HEK293 (cell line): ENCODE results near the gene TCEA3.

Experiments used
- CTCF ChIA-PET: fragments of 350-600 bp; formaldehyde crosslinking; extraction: SDS; loops from one replicate; lab custom pipeline; 2021; ENCODE audit warnings: antibody characterized with exemption; lab: Yijun Ruan, JAX
- POLR2A ChIA-PET: fragments of 300-600 bp; formaldehyde crosslinking; extraction: SDS; loops from one replicate; lab custom pipeline; 2020; ENCODE audit warnings: antibody characterized with exemption, inconsistent platforms; lab: Yijun Ruan, JAX
- H3K27ac ChIP-seq: fragments of 200-500 bp; sonication (Bioruptor generic); 2 replicates; pipeline ENCODE4 v1.5.1; 2014; ENCODE audit warnings: low read depth, low read length, control low read depth, inconsistent platforms; ENCODE audit errors: extremely low read depth
- H3K36me3 ChIP-seq, 2 experiments: fragments of 200-500 bp in 1 of 2; sonication (Bioruptor generic) in 1 of 2; 1 replicate in 1 of 2; 2 replicates in 1 of 2; pipeline ENCODE4 v1.5.1; 2014 to 2017; ENCODE audit warnings: inconsistent platforms in 2 of 2, low read length in 2 of 2; ENCODE audit not compliant: control insufficient read depth in 2 of 2, insufficient read depth in 1 of 2
- H3K4me1 ChIP-seq: fragments of 200-500 bp; sonication (Bioruptor generic); 2 replicates; pipeline ENCODE4 v1.5.1; 2014; ENCODE audit warnings: mild to moderate bottlenecking, low read length, inconsistent platforms; ENCODE audit not compliant: control insufficient read depth, insufficient read depth
- H3K4me3 ChIP-seq: 2 replicates; pipeline ENCODE4 v1.5.1; 2011; ENCODE audit warnings: low read depth, mild to moderate bottlenecking, control low read depth, low read length, moderate library complexity
- H3K9me3 ChIP-seq: fragments of 200-500 bp; sonication (Bioruptor generic); 2 replicates; pipeline ENCODE4 v1.5.1; 2014; ENCODE audit warnings: low read depth, low read length, inconsistent platforms; ENCODE audit not compliant: control insufficient read depth, insufficient read depth
- IKZF3 ChIP-seq: fragments of 450-650 bp; IDR thresholded peaks from 2 replicates; pipeline ENCODE4 v1.5.0; 2018; ENCODE audit warnings: missing biosample characterization, mild to moderate bottlenecking, missing genetic modification characterization, moderate library complexity
- KLF9 ChIP-seq: fragments of 450-650 bp; formaldehyde crosslinking; IDR thresholded peaks from 2 replicates; pipeline ENCODE4 v1.5.1; 2016; ENCODE audit warnings: missing biosample characterization, missing genetic modification characterization, low read depth
- ZFP3 ChIP-seq: fragments of 450-650 bp; formaldehyde crosslinking; IDR thresholded peaks from 2 replicates; pipeline ENCODE4 v1.5.1; 2016; ENCODE audit warnings: low read depth, missing biosample characterization, missing genetic modification characterization
- ZNF148 ChIP-seq: fragments of 450-650 bp; formaldehyde crosslinking; IDR thresholded peaks from 2 replicates; pipeline ENCODE4 v1.5.0; 2017; ENCODE audit warnings: missing biosample characterization, missing genetic modification characterization, borderline replicate concordance
- ZNF366 ChIP-seq: fragments of 450-650 bp; formaldehyde crosslinking; conservative IDR thresholded peaks from 2 replicates; pipeline ENCODE4 v1.5.1; 2016; ENCODE audit warnings: missing biosample characterization, missing genetic modification characterization
- ZNF473 ChIP-seq: fragments of 450-650 bp; formaldehyde crosslinking; IDR thresholded peaks from 2 replicates; pipeline ENCODE4 v1.5.1; 2017; ENCODE audit warnings: missing biosample characterization, missing genetic modification characterization
- ZNF629 ChIP-seq: fragments of 450-650 bp; formaldehyde crosslinking; IDR thresholded peaks from 2 replicates; pipeline ENCODE4 v1.5.1; 2017; ENCODE audit warnings: missing biosample characterization, missing genetic modification characterization
- ZNF645 ChIP-seq: fragments of 450-650 bp; formaldehyde crosslinking; IDR thresholded peaks from 2 replicates; pipeline ENCODE4; 2016; ENCODE audit warnings: missing biosample characterization, missing genetic modification characterization
- ZNF670 ChIP-seq: fragments of 450-650 bp; formaldehyde crosslinking; IDR thresholded peaks from 2 replicates; pipeline ENCODE4 v1.5.1; 2016; ENCODE audit warnings: missing biosample characterization, missing genetic modification characterization, low read depth
- ZSCAN18 ChIP-seq: fragments of 450-650 bp; formaldehyde crosslinking; IDR thresholded peaks from 2 replicates; pipeline ENCODE4 v1.5.1; 2016; ENCODE audit warnings: missing biosample characterization, missing genetic modification characterization
- TF ChIP-seq, protein P1 (sequence below): fragments of 450-650 bp; formaldehyde crosslinking; IDR thresholded peaks from 2 replicates; pipeline ENCODE4 v1.5.1; 2016; ENCODE audit warnings: missing biosample characterization, missing genetic modification characterization
- TF ChIP-seq, protein P2 (sequence below): fragments of 450-650 bp; formaldehyde crosslinking; IDR thresholded peaks from 2 replicates; pipeline ENCODE4 v1.5.1; 2016; ENCODE audit warnings: missing biosample characterization, missing genetic modification characterization

The TCEA3 gene

GRCh38 chr1:23438545-23438944 is 14.0 kb upstream of the TCEA3 start:
- no peaks in the 10 kb centered on the region for H3K4me1 ChIP-seq
- no peak overlapping the region for H3K27ac ChIP-seq
- TF ChIP-seq, protein P1, sequence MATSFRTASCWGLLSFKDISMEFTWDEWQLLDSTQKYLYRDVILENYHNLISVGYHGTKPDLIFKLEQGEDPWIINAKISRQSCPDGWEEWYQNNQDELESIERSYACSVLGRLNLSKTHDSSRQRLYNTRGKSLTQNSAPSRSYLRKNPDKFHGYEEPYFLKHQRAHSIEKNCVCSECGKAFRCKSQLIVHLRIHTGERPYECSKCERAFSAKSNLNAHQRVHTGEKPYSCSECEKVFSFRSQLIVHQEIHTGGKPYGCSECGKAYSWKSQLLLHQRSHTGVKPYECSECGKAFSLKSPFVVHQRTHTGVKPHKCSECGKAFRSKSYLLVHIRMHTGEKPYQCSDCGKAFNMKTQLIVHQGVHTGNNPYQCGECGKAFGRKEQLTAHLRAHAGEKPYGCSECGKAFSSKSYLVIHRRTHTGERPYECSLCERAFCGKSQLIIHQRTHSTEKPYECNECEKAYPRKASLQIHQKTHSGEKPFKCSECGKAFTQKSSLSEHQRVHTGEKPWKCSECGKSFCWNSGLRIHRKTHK (tag by site-specific recombination): no peak
- TF ChIP-seq ZNF473 (tag by site-specific recombination) (no peak), ZFP3 (no peak), ZNF629 (no peak), KLF9 (tag by site-specific recombination) (no peak), ZNF645 (tag by site-specific recombination) (no peak), ZNF366 (no peak), ZNF670 (tag by site-specific recombination) (no peak)
- TF ChIP-seq, protein P2, sequence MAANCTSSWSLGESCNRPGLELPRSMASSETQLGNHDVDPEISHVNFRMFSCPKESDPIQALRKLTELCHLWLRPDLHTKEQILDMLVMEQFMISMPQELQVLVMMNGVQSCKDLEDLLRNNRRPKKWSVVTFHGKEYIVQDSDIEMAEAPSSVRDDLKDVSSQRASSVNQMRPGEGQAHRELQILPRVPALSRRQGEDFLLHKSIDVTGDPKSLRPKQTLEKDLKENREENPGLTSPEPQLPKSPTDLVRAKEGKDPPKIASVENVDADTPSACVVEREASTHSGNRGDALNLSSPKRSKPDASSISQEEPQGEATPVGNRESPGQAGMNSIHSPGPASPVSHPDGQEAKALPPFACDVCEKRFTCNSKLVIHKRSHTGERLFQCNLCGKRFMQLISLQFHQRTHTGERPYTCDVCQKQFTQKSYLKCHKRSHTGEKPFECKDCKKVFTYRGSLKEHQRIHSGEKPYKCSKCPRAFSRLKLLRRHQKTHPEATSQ (tag by site-specific recombination): no peak
- POLR2A ChIA-PET: no interaction called here
- H3K9me3 ChIP-seq: no peaks in the 10 kb centered on the region
- no peak overlapping the region for H3K4me3 ChIP-seq
- peaks cover 0 to 78% of the 10 kb centered on the region in 2 experiments; a peak in 1 of 3 replicates for H3K36me3 ChIP-seq
- CTCF ChIA-PET: no interaction called here

DNA sequence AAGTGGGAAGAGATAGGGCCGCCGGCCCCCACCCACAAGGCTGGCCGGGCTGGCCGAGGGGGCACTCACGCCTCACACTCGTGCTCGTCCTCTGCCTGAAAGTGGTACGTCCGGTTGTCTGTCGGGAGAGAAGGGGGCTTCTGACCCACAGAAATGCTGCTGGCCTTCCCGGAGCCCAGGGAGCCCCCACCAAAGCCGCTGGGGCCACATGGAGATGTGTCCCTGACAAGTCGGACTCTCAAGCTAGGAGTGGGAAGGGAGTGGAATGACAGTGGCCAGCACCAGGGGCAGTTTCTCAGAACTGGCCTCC is 12.8 kb upstream of the TCEA3 start:
- CTCF ChIA-PET: no interaction called here

More for the DNA sequence above, 12.8 kb upstream of the TCEA3 start:
- no peaks in the 10 kb centered on the region for H3K9me3 ChIP-seq
- POLR2A ChIA-PET: no interaction called here
- H3K4me1 ChIP-seq: no peaks in the 10 kb centered on the region
- TF ChIP-seq ZSCAN18 (no peak), ZFP3 (no peak), ZNF148 (no peak), IKZF3 (no peak)
- H3K4me3 ChIP-seq: no peak overlapping the region
- no peak overlapping the region for H3K27ac ChIP-seq
- H3K36me3 ChIP-seq: peaks cover 0 to 85% of the 10 kb centered on the region in 2 experiments; a peak in 1 of 3 replicates
